Measurements from ENCODE around the gene CHDH. TPM values are rescaled to one million over a fixed set of nuclear protein-coding genes. Genes with fewer than 3 reads are reported as not detected.

Gene CHDH
- total RNA-seq, 2 experiments from 2014 or later, result 0.03 to 2.3 TPM

DNA sequence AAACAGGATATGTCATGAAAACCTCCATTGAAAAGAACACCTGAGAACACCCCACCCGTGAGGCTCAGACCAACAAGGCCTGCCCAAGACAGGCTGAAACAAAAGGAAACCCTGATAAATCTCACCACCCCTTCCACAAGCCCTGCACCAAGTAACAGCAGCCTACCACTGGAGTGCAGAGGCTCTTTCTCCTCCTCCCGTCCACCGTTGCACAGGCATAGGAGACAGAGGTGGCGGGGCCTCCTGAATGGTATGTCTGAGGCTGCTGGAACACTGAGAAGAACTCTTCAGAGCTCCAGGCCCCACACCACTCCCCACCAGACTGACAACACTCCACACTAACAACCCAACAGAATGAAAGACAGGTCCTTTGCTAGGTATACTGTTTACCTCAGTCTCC is 21.4 kb downstream of the CHDH start:
- no peaks in the 10 kb centered on the region for H3K36me3 ChIP-seq (ENCODE audit: insufficient read depth, low read length)
- TF ChIP-seq CTCF (conservative IDR thresholded peaks at IDR 0.05; ENCODE audit: low read length) (no peak), EZH2phosphoT487 (IDR thresholded peaks at IDR 0.05; ENCODE audit: borderline replicate concordance, low read depth, low read length) (no peak)
- H3K9me3 ChIP-seq (ENCODE audit: low read length), result no peaks in the 10 kb centered on the region
- H3K9me2 ChIP-seq (ENCODE audit: insufficient read depth, low read length), result no peaks in the 10 kb centered on the region
- no peak for DNase-seq (ENCODE audit: low spot score)
- BruUV-seq (replicated peaks), result no TSS peak
- no peaks in the 10 kb centered on the region for H3K4me1 ChIP-seq (ENCODE audit: insufficient read depth, low read length, poor library complexity, severe bottlenecking)
- H4K20me1 ChIP-seq (ENCODE audit: insufficient read depth, low read length), result no peaks in the 10 kb centered on the region
- intact Hi-C loops (cut with micrococcal nuclease; ENCODE audit: unreplicated experiment), result no loop called here
- no peak overlapping the region for H2AFZ ChIP-seq (ENCODE audit: low read length)
- H3K27ac ChIP-seq (ENCODE audit: low read depth, low read length, poor library complexity, severe bottlenecking), result no peak overlapping the region
- no peak overlapping the region for H3K4me3 ChIP-seq (ENCODE audit: low read depth, low read length, poor library complexity, severe bottlenecking)
- ChIA-PET POLR2A (no interaction called here), CTCF (ENCODE audit: unreplicated experiment) (no interaction called here)
- no peak overlapping the region for H3K4me2 ChIP-seq (ENCODE audit: low read length)
- H3K79me2 ChIP-seq (ENCODE audit: insufficient read depth, low read depth, low read length), result no peaks in the 10 kb centered on the region

DNA sequence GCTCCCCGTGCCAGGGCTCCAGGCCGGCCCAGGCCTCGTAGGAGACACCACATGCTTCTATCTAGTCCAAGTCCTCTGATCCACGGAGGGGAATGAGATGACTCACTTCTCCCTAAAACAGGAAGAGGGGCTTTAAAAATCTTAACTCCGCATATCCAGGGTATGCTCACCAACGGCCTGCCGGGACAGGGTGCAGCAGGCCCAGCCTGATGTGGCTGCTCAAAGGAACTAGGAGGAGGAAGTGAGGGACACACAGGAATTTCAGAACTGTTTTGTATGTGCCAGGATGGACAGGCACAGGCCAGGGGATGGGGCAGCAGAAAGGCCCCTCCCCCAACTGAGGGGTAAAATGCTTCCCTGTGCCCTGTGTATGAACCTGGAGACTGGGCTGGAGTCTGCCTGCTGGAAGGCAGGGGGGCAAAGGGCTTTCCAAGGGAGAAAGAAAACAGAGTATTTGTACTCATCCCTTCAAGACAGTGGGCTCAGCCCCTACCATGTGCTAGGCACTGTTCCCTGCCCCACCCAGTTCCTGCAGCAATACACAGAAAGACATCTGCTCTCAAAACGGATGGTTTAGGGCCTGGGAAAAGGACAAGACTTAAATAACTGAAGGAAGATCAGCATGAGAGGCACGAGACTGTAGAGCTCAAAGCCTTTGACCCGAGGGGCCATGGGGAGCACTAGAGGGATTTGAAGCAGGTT is 22.1 kb downstream of the CHDH start:
- intact Hi-C loops (cut with micrococcal nuclease; ENCODE audit: unreplicated experiment), result no loop called here
- CTCF ChIA-PET (ENCODE audit: unreplicated experiment), result no interaction called here

GRCh38 chr3:53823026-53823955 is 22.9 kb downstream of the CHDH start:
- no peak for TF ChIP-seq EZH2phosphoT487 (IDR thresholded peaks at IDR 0.05; ENCODE audit: borderline replicate concordance, low read depth, low read length)
- no peak for TF ChIP-seq CTCF (conservative IDR thresholded peaks at IDR 0.05; ENCODE audit: low read length)
- H3K9me2 ChIP-seq (ENCODE audit: insufficient read depth, low read length), result no peaks in the 10 kb centered on the region
- DNase-seq (ENCODE audit: low spot score), result no peak
- ChIA-PET POLR2A (interaction anchor here (0.6 kb wide), 1 partner anchor 18 kb away, joined by 3 read pairs; no protein-coding TSS in a partner anchor), CTCF (ENCODE audit: unreplicated experiment) (no interaction called here)
- intact Hi-C loops (cut with micrococcal nuclease; ENCODE audit: unreplicated experiment), result no loop called here
- no peaks in the 10 kb centered on the region for H3K79me2 ChIP-seq (ENCODE audit: insufficient read depth, low read depth, low read length)
- no peaks in the 10 kb centered on the region for H3K4me1 ChIP-seq (ENCODE audit: insufficient read depth, low read length, poor library complexity, severe bottlenecking)
- no peak overlapping the region for H3K4me2 ChIP-seq (ENCODE audit: low read length)
- no peak overlapping the region for H2AFZ ChIP-seq (ENCODE audit: low read length)
- H3K4me3 ChIP-seq (ENCODE audit: low read depth, low read length, poor library complexity, severe bottlenecking), result no peak overlapping the region
- no TSS peak for BruUV-seq (replicated peaks)
- no peak overlapping the region for H3K27ac ChIP-seq (ENCODE audit: low read depth, low read length, poor library complexity, severe bottlenecking)
- H3K9me3 ChIP-seq (ENCODE audit: low read length), result no peaks in the 10 kb centered on the region
- H3K36me3 ChIP-seq (ENCODE audit: insufficient read depth, low read length), result no peaks in the 10 kb centered on the region
- no peaks in the 10 kb centered on the region for H4K20me1 ChIP-seq (ENCODE audit: insufficient read depth, low read length)

More for the DNA sequence above, 22.1 kb downstream of the CHDH start:
- POLR2A ChIA-PET, result no interaction called here
- H2AFZ ChIP-seq (ENCODE audit: low read length), result no peak overlapping the region
- no peak overlapping the region for H3K4me3 ChIP-seq (ENCODE audit: low read depth, low read length, poor library complexity, severe bottlenecking)
- no peaks in the 10 kb centered on the region for H3K9me2 ChIP-seq (ENCODE audit: insufficient read depth, low read length)
- H4K20me1 ChIP-seq (ENCODE audit: insufficient read depth, low read length), result no peaks in the 10 kb centered on the region
- BruUV-seq (replicated peaks), result no TSS peak
- no peaks in the 10 kb centered on the region for H3K36me3 ChIP-seq (ENCODE audit: insufficient read depth, low read length)
- H3K9me3 ChIP-seq (ENCODE audit: low read length), result no peaks in the 10 kb centered on the region
- no peak overlapping the region for H3K27ac ChIP-seq (ENCODE audit: low read depth, low read length, poor library complexity, severe bottlenecking)
- no peaks in the 10 kb centered on the region for H3K79me2 ChIP-seq (ENCODE audit: insufficient read depth, low read depth, low read length)
- no peak for DNase-seq (ENCODE audit: low spot score)
- H3K4me2 ChIP-seq (ENCODE audit: low read length), result no peak overlapping the region
- no peaks in the 10 kb centered on the region for H3K4me1 ChIP-seq (ENCODE audit: insufficient read depth, low read length, poor library complexity, severe bottlenecking)
- TF ChIP-seq EZH2phosphoT487 (IDR thresholded peaks at IDR 0.05; ENCODE audit: borderline replicate concordance, low read depth, low read length), result no peak
